Osteocyte (in vitro differentiated cells): Measurements from ENCODE around the gene FTO. TPM values are rescaled to one million over a fixed set of nuclear protein-coding genes. Genes with fewer than 3 reads are reported as not detected.
A peak's percentile ranks its signal among the peaks of the same experiment; 100 is the strongest.

Experiments
- DNase-seq: peaks from one replicate; pipeline ENCODE4 v3.0.0; 2021; ENCODE audit warnings: mixed read lengths; ENCODE audit not compliant: unreplicated experiment; ENCODE audit errors: extremely low spot score
- H3K27ac Mint-ChIP-seq: one replicate; pipeline ENCODE4 v1.8.0; 2021; ENCODE audit warnings: mild to moderate bottlenecking, mixed read lengths; ENCODE audit not compliant: unreplicated experiment
- H3K27me3 Mint-ChIP-seq: one replicate; pipeline ENCODE4 v1.8.0; 2021; ENCODE audit warnings: mixed read lengths; ENCODE audit not compliant: unreplicated experiment
- H3K36me3 Mint-ChIP-seq: one replicate; pipeline ENCODE4 v1.8.0; 2021; ENCODE audit warnings: mixed read lengths; ENCODE audit not compliant: unreplicated experiment
- H3K4me1 Mint-ChIP-seq: one replicate; pipeline ENCODE4 v1.8.0; 2021; ENCODE audit warnings: mixed read lengths; ENCODE audit not compliant: unreplicated experiment
- H3K4me3 Mint-ChIP-seq: one replicate; pipeline ENCODE4 v1.8.0; 2021; ENCODE audit warnings: mild to moderate bottlenecking, moderate library complexity, mixed read lengths; ENCODE audit not compliant: unreplicated experiment
- H3K9me3 Mint-ChIP-seq: one replicate; pipeline ENCODE4 v1.8.0; 2021; ENCODE audit warnings: mixed read lengths; ENCODE audit not compliant: unreplicated experiment
- CTCF ChIP-seq: fragments of 200-600 bp; sonication (generic); IDR thresholded peaks from 2 replicates; pipeline ENCODE4 v1.5.0; 2021; ENCODE audit warnings: antibody characterized with exemption, mild to moderate bottlenecking, moderate library complexity
- total RNA-seq: library from RNA; stranded (reverse); gene quantifications from 2 replicates; pipeline ENCODE4 v1.2.1, GENCODE V29; 2021

FTO gene
- total RNA-seq, 1 donor from 2014 or later = 108 TPM

- peaks cover 39% of the 10 kb centered on the region for H3K4me1 Mint-ChIP-seq
- H3K27ac Mint-ChIP-seq = no peak overlapping the region
- no peaks in the 10 kb centered on the region for H3K9me3 Mint-ChIP-seq
- H3K27me3 Mint-ChIP-seq = no peaks in the 10 kb centered on the region
- no peak overlapping the region for H3K4me3 Mint-ChIP-seq
- DNase-seq = no peak
- TF ChIP-seq CTCF = no peak
- H3K36me3 Mint-ChIP-seq = peaks cover 8% of the 10 kb centered on the region
Observed at GRCh38 chr16:53891409-53892139, 187.6 kb downstream of the FTO start.

GRCh38 chr16:53892155-53892554 lies 188.2 kb downstream of the FTO start:
- peak; percentile 85 for TF ChIP-seq CTCF
- Mint-ChIP-seq H3K27ac (no peak overlapping the region), H3K4me1 (peaks cover 44% of the 10 kb centered on the region), H3K9me3 (no peaks in the 10 kb centered on the region), H3K4me3 (no peak overlapping the region), H3K36me3 (peaks cover 6% of the 10 kb centered on the region), H3K27me3 (no peaks in the 10 kb centered on the region)
- no peak for DNase-seq

- H3K4me3 Mint-ChIP-seq = no peak overlapping the region
- H3K4me1 Mint-ChIP-seq = peaks cover 46% of the 10 kb centered on the region
- no peak for TF ChIP-seq CTCF
- no peaks in the 10 kb centered on the region for H3K27me3 Mint-ChIP-seq
- no peak for DNase-seq
- H3K36me3 Mint-ChIP-seq = peaks cover 9% of the 10 kb centered on the region
- H3K27ac Mint-ChIP-seq = peak overlapping the region; percentile 6
- no peaks in the 10 kb centered on the region for H3K9me3 Mint-ChIP-seq
Observed at GRCh38 chr16:53893731-53894435, 189.9 kb downstream of the FTO start.

GRCh38 chr16:53894686-53895085 lies 190.7 kb downstream of the FTO start:
- no peak for DNase-seq
- no peak for TF ChIP-seq CTCF
- Mint-ChIP-seq H3K36me3 (peaks cover 2% of the 10 kb centered on the region), H3K4me3 (no peak overlapping the region), H3K27ac (no peak overlapping the region), H3K27me3 (no peaks in the 10 kb centered on the region), H3K9me3 (no peaks in the 10 kb centered on the region), H3K4me1 (peaks cover 54% of the 10 kb centered on the region)

- TF ChIP-seq CTCF = no peak
- no peak overlapping the region for H3K4me3 Mint-ChIP-seq
- H3K27ac Mint-ChIP-seq = no peak overlapping the region
- peaks cover 54% of the 10 kb centered on the region for H3K4me1 Mint-ChIP-seq
- H3K36me3 Mint-ChIP-seq = peaks cover 5% of the 10 kb centered on the region
- DNase-seq = no peak
- no peaks in the 10 kb centered on the region for H3K27me3 Mint-ChIP-seq
- no peaks in the 10 kb centered on the region for H3K9me3 Mint-ChIP-seq
Observed at GRCh38 chr16:53895433-53895832, 191.5 kb downstream of the FTO start.
